Stimulated activated CD4-positive, alpha-beta T cell treated with anti-CD3 and anti-CD28 coated beads, Interleukin-15, amount 100 ng/mL, for 24 hours (primary cell): ENCODE data around the gene MED25.

ENCODE experiments used
- DNase-seq: peaks from one replicate; pipeline ENCODE4 v3.0.0-alpha.2; 2020

Gene MED25

GRCh38 chr19:49845414-49845813 lies 27.3 kb downstream of the MED25 start:
- DNase-seq = no peak

GRCh38 chr19:49846408-49846807 lies 28.3 kb downstream of the MED25 start:
- DNase-seq = no peak

GRCh38 chr19:49847731-49848696 lies 29.9 kb downstream of the MED25 start:
- DNase-seq = no peak

GRCh38 chr19:49848938-49849337 lies 30.8 kb downstream of the MED25 start:
- DNase-seq = no peak

DNA sequence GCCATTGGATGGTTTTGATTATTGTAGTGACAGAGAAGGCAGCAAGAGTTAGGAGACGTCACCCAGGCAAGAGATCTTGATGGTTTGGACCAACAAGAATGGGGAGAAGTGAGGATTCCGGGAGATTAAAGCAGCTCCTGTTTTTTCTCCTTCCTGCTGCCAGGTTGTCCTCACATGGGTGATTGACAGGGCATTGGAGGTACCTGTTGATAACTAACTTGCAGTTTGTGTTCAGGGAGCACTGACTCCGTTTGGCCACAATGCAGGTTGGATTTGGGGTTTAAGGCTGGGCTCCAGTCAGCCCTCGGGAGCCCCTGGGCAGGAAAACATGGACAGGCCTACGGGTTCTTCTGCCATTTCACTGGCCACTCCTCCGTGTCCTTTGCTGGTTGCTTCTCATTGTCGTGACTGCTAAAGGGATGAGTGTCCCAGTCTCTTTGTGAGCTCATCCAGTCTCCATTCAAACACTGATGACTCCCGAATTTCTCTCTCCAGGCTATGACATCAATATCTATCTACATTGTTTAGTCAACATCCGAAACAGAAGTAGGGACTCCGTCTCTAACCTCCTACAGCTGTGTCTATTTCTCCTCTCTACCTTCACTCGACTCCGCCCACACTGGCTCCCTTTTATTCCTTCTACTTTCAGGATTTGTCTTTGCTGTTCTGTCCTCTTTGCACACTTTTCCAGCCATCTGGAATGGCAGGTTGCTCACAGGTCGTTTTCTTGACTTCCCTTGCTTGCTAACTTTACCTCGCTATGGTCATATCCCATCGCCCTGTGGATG lies 31.5 kb downstream of the MED25 start:
- DNase-seq = no peak

DNA sequence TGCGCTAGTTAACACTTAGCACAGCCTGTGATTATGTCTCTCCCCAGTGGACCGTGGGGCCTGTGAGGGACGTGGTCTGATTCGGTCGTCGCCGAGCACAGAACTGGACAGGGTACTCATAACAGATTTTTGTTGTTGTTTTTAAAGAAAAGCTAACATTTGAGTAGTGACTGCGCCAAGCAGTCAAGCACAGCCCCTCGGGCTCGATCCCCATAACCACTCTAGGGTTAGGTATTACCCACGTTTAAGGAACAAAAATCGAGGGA lies 32.1 kb downstream of the MED25 start:
- DNase-seq = no peak

DNA sequence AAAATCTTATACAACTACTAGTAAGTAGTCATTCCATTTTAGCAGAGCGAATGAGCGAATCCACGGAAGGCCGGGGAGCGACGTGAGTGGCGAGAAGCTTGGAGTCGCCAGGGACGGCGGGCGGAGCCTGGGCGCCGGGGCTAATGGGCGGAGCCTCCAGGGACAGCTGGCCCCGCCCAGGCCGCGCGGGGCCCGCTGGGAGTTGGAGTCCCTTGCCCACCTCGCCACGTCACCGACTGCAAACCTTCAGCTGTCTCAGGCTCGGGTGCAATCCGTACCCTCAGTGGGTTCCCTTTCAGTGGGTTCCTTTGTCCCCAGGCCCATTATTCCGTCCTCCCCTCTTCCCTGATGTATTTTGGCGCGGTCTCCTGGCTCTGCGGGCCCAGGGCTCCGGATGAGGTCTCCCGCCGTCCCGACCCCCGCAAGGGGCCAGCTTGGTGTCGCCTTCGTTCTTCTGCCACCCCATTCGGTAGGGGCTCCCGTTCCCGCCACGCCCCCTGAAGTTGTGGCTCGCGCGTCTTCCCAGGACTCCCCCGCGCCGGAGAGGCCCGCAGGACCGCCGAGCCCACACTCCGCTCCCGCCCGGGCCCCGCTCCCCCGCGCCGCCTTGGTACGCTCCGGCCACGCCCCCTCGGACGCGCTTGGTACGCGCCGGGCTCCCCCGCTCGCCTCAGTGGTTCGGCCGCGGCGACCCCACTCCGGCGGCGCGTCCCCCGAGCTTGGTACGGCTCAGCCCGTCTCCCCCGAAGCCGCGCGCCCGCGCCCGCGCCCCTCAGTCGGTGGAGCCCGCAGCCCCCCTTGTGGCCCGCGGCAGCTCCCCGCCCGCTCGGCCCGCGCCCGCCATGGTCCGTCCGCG lies 32.6 kb downstream of the MED25 start, which contains the start of gene PTOV1:
Gene PTOV1 (plus strand): TSS at position 673 of the 856 bp plus-strand sequence.
- peak; percentile 92 for DNase-seq

GRCh38 chr19:49851456-49852259 lies 33.6 kb downstream of the MED25 start:
- peak; percentile 50 for DNase-seq

DNA sequence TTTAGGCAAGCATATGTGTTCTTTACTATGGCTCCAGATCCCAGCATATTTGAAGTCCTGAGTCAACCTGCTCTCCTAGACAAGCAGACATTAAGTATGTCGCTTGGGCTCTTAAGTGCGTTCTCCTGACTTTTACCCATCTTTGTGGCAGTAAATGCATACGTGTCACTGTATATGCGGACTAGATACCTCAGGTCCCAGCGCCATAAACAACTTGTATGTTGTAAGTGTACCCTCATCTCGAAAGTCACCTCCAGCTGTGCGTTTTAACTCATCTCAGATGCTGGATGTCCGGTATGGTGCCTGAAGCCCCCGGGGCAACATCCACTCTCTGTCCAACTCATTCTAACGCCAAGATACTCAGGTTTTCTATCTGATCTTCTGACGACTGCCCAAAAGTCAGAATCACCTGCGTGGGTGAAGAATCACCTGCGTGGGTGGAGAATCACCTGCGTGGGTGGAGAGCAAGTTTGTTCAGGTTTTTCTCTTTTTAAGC lies 34.6 kb downstream of the MED25 start:
- DNase-seq = no peak

DNA sequence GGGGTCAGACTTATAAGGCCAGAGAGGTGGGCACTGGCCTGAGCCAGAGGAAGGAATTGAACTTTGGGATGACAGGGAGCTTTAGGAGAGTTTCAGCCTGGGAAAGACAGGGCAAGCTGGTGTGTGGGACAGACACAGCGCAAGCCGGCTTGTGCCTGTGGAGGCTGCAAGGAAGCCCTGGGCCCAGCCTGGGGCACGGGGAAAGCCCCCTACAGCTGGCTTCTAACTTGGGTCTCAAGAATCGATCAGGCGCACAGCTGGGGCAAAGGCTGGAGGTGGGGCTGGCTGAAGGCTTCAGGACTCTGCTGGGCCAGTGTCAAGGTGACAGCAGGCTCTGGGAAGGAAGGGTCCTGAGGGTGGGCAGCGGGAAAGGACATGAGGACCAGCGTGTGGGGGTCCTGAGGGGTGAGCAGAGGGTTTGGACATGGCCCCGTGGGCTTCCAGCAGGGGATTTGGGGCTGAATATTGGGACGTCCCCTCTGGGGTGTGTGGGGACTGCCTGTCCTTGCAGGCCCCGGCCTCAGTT lies 35.8 kb downstream of the MED25 start:
- no peak for DNase-seq

DNA sequence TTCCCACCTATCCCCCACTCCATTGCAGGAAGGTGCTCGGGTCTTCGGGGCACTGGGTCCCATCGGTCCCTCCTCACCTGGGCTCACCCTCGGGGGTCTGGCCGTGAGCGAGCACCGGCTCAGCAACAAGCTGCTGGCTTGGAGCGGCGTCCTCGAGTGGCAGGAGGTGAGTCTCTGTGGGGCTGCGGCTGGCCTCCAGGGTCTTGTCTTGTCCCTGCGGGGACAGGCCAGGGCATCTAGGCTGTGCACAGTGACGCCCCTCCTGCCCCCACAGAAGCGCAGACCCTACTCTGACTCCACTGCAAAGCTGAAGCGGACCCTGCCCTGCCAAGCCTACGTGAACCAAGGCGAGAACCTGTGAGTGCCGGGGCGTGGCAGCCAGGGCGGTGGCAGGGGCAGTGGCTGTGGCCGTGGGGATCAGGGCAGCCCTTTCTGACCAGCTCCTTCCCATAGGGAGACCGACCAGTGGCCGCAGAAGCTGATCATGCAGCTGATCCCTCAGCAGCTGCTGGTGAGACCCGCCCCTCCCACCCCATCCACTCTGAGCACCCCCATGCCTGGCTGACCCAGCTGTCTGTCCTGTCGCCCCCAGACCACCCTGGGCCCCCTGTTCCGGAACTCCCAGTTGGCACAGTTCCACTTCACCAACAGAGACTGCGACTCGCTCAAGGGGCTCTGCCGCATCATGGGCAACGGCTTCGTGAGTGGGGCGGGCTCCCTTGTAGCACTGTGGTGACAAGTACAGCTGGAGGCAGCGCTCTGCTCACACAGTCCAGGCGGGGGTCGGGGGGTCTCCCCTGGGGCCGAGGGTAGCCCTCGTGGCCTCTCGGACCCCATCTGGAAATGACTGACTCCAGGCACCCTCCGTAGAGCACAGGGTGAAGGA lies 36.5 kb downstream of the MED25 start:
- DNase-seq = no peak

DNA sequence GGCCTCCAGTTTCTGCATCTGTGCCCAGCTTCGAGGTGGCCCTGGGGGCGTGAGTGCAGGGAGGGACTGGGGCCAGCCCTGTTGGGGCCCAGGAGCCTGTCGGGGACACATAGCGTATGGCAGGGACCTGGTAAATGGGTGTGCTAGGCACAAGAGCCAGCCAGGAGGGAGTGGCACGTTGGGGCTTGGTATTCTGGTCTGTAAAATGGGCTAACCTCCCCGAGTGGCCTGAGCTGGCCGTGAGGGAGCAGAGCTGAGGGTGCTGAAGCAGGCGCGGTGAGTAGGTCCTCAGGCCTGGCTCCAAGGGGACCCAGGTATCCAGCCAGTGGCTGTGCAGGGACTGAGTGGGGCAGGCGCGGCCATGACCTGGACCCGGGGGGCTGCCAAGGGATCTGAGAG lies 37.2 kb downstream of the MED25 start:
- no peak for DNase-seq

- no peak for DNase-seq
Observed at GRCh38 chr19:49855676-49856573, 37.8 kb downstream of the MED25 start.

- DNase-seq = no peak
Observed at GRCh38 chr19:49856574-49857021, 38.5 kb downstream of the MED25 start.

DNA sequence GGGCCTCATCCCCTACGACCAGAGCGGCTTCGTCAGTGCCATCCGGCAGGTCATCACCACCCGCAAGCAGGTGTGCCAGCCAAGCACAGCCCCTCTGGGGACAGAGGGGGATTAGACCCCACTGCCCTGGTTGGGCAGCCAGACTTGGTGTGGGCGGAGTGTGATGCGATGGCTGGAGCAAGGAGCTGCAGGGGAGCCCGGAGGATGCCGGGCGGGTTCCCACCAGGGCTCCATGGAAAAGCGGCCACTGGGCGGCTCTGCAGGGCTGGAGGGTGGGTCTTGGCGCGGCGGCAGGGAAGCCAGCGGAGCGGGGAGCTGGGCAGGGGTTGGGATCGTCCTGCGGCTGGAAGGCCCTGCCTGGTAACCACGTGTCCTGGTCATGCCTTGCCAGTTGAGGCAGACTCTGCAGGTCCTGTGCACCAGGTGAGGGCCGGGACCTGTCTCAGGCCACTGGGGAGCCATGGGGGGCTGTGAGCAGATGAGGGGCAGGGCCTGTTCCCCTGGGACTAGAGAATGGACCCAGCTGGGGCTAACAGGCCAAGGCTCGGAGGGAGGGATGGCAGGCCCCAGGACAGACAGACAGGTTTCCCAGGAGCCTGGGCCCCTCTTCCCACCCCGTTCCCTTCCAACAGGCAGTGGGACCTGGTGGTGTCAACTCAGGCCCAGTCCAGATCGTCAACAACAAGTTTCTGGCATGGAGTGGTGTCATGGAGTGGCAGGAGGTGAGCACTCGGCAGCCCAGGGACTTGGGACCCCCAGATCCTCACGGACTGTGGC lies 39.2 kb downstream of the MED25 start:
- no peak for DNase-seq

- DNase-seq = no peak
Observed at GRCh38 chr19:49857838-49858087, 39.7 kb downstream of the MED25 start.

DNA sequence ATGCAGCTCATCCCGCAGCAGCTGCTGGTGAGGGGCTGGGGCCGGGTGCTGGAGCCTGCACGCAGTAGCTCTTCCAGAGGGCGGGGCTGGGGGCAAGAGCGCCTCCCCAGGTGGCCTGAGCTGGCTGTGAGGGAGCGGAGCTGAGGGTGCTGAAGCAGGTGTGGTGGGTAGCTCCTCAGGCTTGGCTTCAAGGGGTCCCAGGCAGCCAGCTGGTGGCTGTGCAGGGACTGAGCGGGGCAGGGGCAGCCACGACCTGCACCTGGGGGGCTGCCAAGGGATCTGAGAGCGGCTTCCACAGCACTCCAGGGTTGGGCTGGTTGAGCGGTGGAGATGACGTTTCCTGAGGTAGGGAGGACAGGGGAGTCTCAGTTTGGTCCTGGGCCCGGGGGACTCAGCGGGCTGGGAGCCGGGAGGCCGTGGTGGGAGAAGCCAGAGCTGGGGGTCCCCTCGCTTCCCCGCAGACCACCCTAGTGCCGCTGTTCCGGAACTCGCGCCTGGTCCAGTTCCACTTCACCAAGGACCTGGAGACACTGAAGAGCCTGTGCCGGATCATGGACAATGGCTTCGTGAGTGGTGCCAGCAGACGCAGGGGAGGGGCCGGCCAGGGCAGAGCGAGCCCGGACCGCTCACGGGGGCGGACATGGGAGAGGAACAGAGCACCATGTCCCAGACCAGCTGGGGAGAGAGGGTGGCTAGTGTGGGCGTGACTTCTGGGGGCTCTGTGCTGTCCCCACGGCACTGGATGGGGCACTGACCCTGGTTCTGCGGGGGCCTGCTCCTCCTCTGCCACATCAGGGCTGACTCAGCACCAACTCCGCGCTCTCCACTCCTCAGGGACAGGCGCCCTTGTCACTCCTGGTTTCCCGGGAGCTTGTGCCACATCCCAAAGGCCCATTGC lies 40.2 kb downstream of the MED25 start:
- DNase-seq = no peak
